HepG2 (cell line): ENCODE measurements around the gene CABLES2. TPM values are rescaled to one million over a fixed set of nuclear protein-coding genes. Genes with fewer than 3 reads are reported as not detected.
A peak's percentile ranks its signal among the peaks of the same experiment; 100 is the strongest.

ENCODE experiments used
- FOSL1 ChIP-seq: sonication (generic); formaldehyde crosslinking; IDR thresholded peaks from 2 replicates; pipeline ENCODE4 v1.9.0; 2021; ENCODE audit warnings: missing genetic modification reagents, borderline replicate concordance
- GABPA ChIP-seq, 2 experiments: IDR thresholded peaks; 2 replicates each; pipeline ENCODE4 v1.6.1; 2011 to 2016; ENCODE audit warnings: low read depth in 2 of 2, low read length in 1 of 2, missing biosample characterization in 1 of 2, missing genetic modification characterization in 1 of 2
- IRX3 ChIP-seq: sonication (generic); formaldehyde crosslinking; IDR thresholded peaks from 2 replicates; pipeline ENCODE4 v1.8.1; 2023; ENCODE audit warnings: mild to moderate bottlenecking, low read depth, missing genetic modification reagents, borderline replicate concordance
- NONO ChIP-seq, 2 experiments: fragments of 450-650 bp in 1 of 2; sonication (generic) in 1 of 2; formaldehyde crosslinking in 1 of 2; IDR thresholded peaks in 1 of 2; conservative IDR thresholded peaks in 1 of 2; 2 replicates each; pipeline versions ENCODE4 v1.6.1 to v1.8.0; 2017 to 2022; ENCODE audit warnings: mild to moderate bottlenecking in 1 of 2, missing genetic modification reagents in 1 of 2, moderate library complexity in 1 of 2
- SAP130 ChIP-seq: IDR thresholded peaks from 2 replicates; pipeline ENCODE4 v1.6.1; 2016; ENCODE audit warnings: low read depth
- SIN3B ChIP-seq: fragments of 150-350 bp; IDR thresholded peaks from 2 replicates; pipeline ENCODE4 v1.6.1; 2014; ENCODE audit warnings: low read length
- U2AF1 ChIP-seq: fragments of 200-400 bp; formaldehyde crosslinking; optimal IDR thresholded peaks from 2 replicates; pipeline ENCODE3; 2017; ENCODE audit warnings: mild to moderate bottlenecking, low read depth, low read length
- ZBTB20 ChIP-seq: sonication (generic); formaldehyde crosslinking; IDR thresholded peaks from 2 replicates; pipeline ENCODE4 v1.8.1; 2023; ENCODE audit warnings: missing genetic modification reagents, low read depth, mild to moderate bottlenecking, borderline replicate concordance
- ZFP36L1 ChIP-seq: sonication (generic); formaldehyde crosslinking; IDR thresholded peaks from 2 replicates; pipeline ENCODE4 v1.8.0; 2022; ENCODE audit warnings: mild to moderate bottlenecking, missing genetic modification reagents, moderate library complexity
- ZNF331 ChIP-seq: sonication (generic); formaldehyde crosslinking; IDR thresholded peaks from 2 replicates; pipeline ENCODE4 v1.4.0; 2020; ENCODE audit warnings: missing genetic modification reagents
- ZNF446 ChIP-seq: sonication (generic); formaldehyde crosslinking; IDR thresholded peaks from 2 replicates; pipeline ENCODE4 v1.5.0; 2020; ENCODE audit warnings: mild to moderate bottlenecking, missing genetic modification reagents
- ZNF616 ChIP-seq: sonication (generic); formaldehyde crosslinking; IDR thresholded peaks from 2 replicates; pipeline ENCODE4 v1.5.0; 2020; ENCODE audit warnings: low read depth, mild to moderate bottlenecking, missing genetic modification reagents
- ZNF713 ChIP-seq: sonication (generic); formaldehyde crosslinking; IDR thresholded peaks from 2 replicates; pipeline ENCODE4 v1.4.0; 2020; ENCODE audit warnings: mild to moderate bottlenecking, missing genetic modification reagents
- polyA plus RNA-seq, 8 experiments: library from polyadenylated mRNA; depleted of rRNA in 3 of 8; stranded (reverse) in 7 of 8; unstranded in 1 of 8; fragments of >200 nt; fragmentation: Illumina TruSeq in 4 of 8; extraction: Trizol in 4 of 8; gene quantifications; 2 replicates each; pipeline versions ENCODE4 v1.2.1 to v1.2.3, GENCODE V29; 2011 to 2016; ENCODE audit warnings: low read depth in 4 of 8, missing spikeins in 1 of 8, mixed read lengths in 1 of 8; ENCODE audit not compliant: insufficient read depth in 1 of 8
- total RNA-seq, 5 experiments: library from RNA; depleted of rRNA; stranded (reverse); fragments of >200 nt; fragmentation: Illumina TruSeq; extraction: Trizol; gene quantifications; 2 replicates each; pipeline ENCODE4 v1.2.3, GENCODE V29; 2016; ENCODE audit warnings: low read depth in 1 of 5
- TF ChIP-seq, protein P1 (sequence below): sonication (generic); formaldehyde crosslinking; IDR thresholded peaks from 2 replicates; pipeline ENCODE4 v1.8.0; 2022; ENCODE audit warnings: mild to moderate bottlenecking, missing genetic modification reagents
- TF ChIP-seq, protein P2 (sequence below): IDR thresholded peaks from 2 replicates; pipeline ENCODE4 v1.6.1; 2016; ENCODE audit warnings: missing biosample characterization, missing genetic modification reagents, low read depth
- TF ChIP-seq, protein P3 (sequence below), 2 experiments: sonication (generic) in 1 of 2; formaldehyde crosslinking in 1 of 2; IDR thresholded peaks; 2 replicates each; pipeline versions ENCODE4 v1.6.1 to v1.9.0; 2014 to 2022; ENCODE audit warnings: antibody characterized with exemption in 1 of 2, borderline replicate concordance in 1 of 2, inconsistent platforms in 1 of 2, low read depth in 1 of 2, missing genetic modification reagents in 1 of 2

Gene CABLES2
- total and polyA plus RNA-seq, 2 of the 13 experiments (the other 11 are each of a cell fraction or from before 2014, with no cell fraction given): 5.2 to 9.7 TPM

DNA sequence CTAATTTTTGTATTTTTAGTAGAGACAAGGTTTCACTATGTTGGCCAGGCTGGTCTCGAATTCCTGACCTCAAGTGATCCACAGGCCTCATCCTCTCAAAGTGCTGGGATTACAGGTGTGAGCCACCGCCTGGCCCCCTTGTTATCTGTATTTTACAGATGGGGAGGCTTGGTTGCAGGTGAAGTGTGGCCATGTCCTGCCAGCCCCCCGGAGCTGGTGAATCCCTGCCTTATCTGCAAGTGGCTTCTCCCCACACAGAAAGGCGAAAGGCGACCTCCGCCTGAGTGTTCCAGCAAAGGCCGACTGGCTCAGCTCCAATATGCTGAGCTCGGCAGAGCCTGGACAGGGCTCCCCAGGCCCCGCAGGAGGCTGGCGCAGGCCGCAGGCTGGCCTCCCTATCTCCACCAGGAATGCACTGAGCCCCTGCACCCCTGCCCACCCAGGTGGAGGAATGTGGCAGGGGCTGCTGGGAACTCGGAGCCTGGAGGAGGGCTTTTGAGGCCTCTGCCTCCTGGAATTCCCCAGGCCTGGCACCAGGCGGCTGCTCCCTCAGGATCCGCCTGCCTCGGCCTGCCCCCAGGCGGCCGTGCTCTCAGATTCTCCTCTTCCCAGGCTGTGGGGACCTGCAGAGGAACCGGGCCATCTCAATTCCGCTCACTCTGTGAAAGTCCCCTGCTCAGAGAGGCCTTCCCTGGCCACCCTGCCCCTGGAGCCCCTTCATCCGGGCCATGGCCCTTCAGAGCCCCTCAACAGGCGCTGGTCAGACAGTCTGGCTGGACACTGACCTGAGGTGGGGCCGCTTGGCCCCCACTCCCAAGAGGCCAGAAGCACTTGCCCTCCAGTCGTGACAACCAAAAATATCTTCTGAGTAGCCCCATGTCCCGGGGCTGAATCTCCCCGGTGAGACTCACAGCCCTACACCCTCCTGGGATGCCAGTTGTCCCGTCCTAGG, 30.7 kb downstream of the CABLES2 start (continued):
- TF ChIP-seq, protein P1, sequence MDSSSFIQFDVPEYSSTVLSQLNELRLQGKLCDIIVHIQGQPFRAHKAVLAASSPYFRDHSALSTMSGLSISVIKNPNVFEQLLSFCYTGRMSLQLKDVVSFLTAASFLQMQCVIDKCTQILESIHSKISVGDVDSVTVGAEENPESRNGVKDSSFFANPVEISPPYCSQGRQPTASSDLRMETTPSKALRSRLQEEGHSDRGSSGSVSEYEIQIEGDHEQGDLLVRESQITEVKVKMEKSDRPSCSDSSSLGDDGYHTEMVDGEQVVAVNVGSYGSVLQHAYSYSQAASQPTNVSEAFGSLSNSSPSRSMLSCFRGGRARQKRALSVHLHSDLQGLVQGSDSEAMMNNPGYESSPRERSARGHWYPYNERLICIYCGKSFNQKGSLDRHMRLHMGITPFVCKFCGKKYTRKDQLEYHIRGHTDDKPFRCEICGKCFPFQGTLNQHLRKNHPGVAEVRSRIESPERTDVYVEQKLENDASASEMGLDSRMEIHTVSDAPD (CRISPR knock-in tag): peak; percentile 96
- TF ChIP-seq ZNF713 (CRISPR knock-in tag): peak; percentile 56; the same call in 1 of the 2 replicates
- TF ChIP-seq ZNF616 (CRISPR knock-in tag): peak; percentile 46; the same call in 1 of the 2 replicates
- TF ChIP-seq, protein P2, sequence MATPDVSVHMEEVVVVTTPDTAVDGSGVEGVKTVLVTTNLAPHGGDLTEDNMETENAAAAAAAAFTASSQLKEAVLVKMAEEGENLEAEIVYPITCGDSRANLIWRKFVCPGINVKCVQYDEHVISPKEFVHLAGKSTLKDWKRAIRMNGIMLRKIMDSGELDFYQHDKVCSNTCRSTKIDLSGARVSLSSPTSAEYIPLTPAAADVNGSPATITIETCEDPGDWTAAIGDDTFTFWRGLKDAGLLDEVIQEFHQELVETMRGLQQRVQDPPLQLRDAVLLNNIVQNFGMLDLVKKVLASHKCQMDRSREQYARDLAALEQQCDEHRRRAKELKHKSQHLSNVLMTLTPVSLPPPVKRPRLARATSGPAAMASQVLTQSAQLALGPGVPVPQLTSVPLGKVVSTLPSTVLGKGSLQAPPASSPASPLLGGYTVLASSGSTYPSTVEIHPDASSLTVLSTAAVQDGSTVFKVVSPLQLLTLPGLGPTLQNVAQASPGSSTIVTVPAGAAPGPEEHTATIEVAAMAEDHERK (CRISPR knock-in tag): no peak; the same call in 1 of the 2 replicates
- TF ChIP-seq NONO (IDR thresholded peaks at IDR 0.05): no peak
- peak; percentile 66 for TF ChIP-seq NONO (CRISPR knock-in tag; conservative IDR thresholded peaks at IDR 0.05)
- TF ChIP-seq, protein P3, sequence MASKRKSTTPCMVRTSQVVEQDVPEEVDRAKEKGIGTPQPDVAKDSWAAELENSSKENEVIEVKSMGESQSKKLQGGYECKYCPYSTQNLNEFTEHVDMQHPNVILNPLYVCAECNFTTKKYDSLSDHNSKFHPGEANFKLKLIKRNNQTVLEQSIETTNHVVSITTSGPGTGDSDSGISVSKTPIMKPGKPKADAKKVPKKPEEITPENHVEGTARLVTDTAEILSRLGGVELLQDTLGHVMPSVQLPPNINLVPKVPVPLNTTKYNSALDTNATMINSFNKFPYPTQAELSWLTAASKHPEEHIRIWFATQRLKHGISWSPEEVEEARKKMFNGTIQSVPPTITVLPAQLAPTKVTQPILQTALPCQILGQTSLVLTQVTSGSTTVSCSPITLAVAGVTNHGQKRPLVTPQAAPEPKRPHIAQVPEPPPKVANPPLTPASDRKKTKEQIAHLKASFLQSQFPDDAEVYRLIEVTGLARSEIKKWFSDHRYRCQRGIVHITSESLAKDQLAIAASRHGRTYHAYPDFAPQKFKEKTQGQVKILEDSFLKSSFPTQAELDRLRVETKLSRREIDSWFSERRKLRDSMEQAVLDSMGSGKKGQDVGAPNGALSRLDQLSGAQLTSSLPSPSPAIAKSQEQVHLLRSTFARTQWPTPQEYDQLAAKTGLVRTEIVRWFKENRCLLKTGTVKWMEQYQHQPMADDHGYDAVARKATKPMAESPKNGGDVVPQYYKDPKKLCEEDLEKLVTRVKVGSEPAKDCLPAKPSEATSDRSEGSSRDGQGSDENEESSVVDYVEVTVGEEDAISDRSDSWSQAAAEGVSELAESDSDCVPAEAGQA (IDR thresholded peaks at IDR 0.05; ENCODE audit: low read depth): no peak
- TF ChIP-seq, protein P3 (CRISPR knock-in tag; IDR thresholded peaks at IDR 0.05; ENCODE audit: borderline replicate concordance): no peak; the same call in 1 of the 2 replicates
- no peak for TF ChIP-seq FOSL1 (CRISPR knock-in tag)
- TF ChIP-seq SIN3B: no peak
- peak; percentile 53; the same call in 1 of the 2 replicates for TF ChIP-seq ZNF446 (CRISPR knock-in tag)
- TF ChIP-seq ZNF331 (CRISPR knock-in tag): peak; percentile 83; the same call in 1 of the 2 replicates
- peak; percentile 74; the same call in 1 of the 2 replicates for TF ChIP-seq ZBTB20 (CRISPR knock-in tag)
- no peak for TF ChIP-seq GABPA (IDR thresholded peaks at IDR 0.05; ENCODE audit: low read depth, low read length)
- TF ChIP-seq GABPA (CRISPR knock-in tag; IDR thresholded peaks at IDR 0.05; ENCODE audit: low read depth): peak; percentile 68
- TF ChIP-seq SAP130 (CRISPR knock-in tag): peak; percentile 92
- peak; percentile 70 for TF ChIP-seq IRX3 (CRISPR knock-in tag)
- no peak for TF ChIP-seq U2AF1
- peak; percentile 70; the same call in 1 of the 2 replicates for TF ChIP-seq ZFP36L1 (CRISPR knock-in tag)
